GM12872 (cell line): Measurements from ENCODE around the gene CTSK.

Source experiments
- TF ChIP-seq, protein P1 (sequence below): IDR thresholded peaks from 3 replicates; pipeline ENCODE4 v1.5.1; 2011; ENCODE audit warnings: low read depth, mild to moderate bottlenecking, low read length, moderate library complexity; ENCODE audit not compliant: insufficient read depth

CTSK gene

DNA sequence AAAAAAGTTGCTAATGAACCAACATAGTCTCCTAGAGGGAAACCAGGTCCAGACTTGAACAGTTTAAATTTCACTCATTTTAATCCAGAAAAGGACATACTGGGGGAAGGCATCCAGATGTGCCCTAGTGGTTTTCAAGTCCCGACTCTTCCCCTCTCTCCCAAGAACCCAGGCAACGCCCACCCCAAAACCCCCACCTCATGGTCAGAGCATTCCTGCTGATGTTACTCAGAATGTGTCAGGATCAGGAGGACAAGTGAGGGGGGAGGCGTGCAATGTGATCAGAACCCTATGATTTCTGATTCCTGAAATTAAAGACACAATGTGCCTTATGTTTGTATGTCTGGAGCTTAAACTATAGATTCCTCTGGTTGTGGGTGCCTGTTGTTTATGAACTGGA, 1.6 kb upstream of the CTSK start:
- TF ChIP-seq, protein P1, sequence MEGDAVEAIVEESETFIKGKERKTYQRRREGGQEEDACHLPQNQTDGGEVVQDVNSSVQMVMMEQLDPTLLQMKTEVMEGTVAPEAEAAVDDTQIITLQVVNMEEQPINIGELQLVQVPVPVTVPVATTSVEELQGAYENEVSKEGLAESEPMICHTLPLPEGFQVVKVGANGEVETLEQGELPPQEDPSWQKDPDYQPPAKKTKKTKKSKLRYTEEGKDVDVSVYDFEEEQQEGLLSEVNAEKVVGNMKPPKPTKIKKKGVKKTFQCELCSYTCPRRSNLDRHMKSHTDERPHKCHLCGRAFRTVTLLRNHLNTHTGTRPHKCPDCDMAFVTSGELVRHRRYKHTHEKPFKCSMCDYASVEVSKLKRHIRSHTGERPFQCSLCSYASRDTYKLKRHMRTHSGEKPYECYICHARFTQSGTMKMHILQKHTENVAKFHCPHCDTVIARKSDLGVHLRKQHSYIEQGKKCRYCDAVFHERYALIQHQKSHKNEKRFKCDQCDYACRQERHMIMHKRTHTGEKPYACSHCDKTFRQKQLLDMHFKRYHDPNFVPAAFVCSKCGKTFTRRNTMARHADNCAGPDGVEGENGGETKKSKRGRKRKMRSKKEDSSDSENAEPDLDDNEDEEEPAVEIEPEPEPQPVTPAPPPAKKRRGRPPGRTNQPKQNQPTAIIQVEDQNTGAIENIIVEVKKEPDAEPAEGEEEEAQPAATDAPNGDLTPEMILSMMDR = no peak

DNA sequence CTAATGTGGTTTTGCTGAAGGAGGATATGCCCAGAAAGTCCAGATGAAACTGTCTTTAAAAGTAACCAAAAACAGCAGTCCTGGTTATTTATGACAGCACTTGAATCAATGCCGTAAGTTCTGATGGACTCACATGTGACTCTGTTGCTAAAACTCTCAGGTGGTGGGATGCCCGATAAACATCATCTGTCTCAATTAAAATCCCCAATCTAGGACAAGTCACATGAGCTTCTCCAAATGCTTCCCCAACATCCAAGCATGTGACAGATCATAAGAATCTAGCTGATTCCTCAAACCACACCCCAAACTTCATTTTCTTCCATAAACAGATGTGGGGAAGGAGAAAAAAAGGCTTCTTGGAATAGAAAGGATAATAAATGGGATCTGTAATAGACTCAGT, 786 bp upstream of the CTSK start:
- TF ChIP-seq, protein P1 = no peak

DNA sequence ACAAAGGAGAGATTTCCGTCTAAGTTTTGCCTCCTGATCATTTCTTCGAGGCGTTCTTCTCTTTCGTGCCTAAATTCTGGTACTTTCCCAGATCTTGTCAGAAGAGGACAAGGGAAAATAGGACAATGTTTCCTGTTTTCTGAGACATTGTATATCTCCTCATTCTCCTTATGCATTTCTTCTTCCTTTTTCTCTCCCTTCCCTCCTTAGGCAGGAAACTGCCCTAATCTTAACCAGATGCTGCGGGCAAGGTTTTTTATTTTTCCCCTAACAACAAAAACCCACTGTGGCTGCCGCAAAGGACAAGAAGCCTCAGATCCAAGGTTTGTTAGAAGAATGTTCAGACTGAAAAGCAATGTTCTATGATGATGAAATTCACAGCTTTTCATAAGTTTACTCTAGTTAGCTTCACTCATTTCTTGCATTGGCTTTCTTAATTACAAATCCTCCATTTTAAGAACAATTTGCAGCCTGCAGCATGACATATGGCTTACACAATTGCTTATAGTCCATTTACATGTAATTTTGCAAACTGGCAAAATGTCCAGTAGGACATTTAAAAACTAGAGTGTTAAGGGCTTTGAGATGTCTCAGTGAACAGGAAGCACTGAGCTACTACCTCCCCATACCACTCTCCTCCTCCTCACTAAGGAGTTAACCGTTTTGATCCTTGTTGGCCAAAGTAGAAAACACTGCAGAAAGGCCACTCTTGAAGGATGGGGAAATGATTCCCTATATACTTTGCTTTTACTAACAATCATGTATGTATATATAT, 624 bp downstream of the CTSK start:
- TF ChIP-seq, protein P1 = no peak

DNA sequence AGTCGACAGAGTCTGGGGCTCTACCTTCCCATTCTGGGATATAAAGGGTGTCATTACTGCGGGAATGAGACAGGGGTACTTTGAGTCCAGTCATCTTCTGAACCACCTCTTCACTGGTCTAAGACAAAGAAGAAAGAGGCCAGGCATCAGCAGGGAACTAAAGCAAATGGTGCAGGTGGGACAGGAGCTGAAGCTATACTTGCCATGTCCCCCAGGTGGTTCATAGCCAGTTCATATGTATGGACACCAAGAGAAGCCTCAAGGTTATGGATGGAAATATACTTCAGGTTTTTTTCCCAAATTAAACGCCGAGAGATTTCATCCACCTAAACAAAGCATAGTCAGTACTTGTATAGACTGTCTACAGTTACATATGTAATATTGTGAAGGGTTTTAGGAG, 2.2 kb downstream of the CTSK start:
- TF ChIP-seq, protein P1 = no peak

DNA sequence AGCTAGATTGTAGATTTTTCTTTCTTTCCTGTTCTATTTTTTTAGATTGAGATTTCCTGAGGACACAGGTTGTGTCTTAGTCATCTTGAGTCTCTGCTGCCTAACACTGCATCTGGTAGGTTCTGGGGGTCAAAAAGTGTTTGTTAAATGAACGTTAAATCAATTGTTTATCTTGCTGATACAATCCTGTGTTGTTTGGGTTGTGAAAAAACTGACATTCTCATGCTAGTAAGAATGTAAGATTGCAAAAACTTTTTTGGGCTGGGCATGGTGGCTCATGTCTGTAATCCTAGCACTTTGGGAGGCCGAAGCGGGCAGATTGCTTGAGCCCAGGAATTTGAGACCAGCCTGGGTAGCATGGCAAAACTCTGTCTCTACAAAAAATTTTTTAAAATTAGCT, 3.4 kb downstream of the CTSK start:
- TF ChIP-seq, protein P1 = no peak

DNA sequence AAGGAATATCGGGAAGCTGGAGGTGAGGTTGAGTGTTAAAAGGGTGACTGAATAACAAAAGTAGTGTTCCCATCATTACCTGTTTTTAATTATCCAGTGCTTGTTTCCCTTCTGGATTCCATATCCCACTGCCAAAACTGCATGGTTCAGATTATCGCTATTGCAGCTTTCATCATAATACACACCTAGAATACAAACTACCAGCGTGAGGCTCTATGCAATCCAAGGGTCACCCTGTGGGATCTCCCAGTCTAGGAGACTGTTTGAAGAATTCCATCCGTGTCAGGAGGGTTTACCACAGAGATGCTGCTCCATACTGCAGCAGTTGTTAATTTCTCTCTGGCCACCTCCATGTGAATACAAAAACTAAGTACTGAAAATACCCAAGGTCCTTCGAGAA, 9.0 kb downstream of the CTSK start:
- TF ChIP-seq, protein P1 = no peak

DNA sequence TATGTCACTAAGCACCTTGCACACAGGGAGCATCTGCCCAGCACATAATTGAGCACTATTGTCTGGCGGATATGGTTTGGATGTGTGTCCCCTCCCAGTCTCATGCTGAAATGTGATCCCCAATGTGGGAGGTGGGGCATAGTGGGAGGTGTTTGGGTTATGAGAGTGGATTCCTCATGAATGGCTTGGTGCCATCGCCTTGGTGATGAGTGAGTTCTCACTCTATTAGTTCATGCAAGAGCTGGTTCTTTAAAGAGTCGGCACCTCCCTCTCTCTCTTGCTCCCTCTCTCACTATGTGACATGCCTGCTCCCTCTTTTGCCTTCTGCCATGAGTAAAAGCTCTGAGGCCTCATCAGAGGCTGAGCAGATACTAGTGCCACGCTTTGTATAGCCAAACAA, 9.5 kb downstream of the CTSK start:
- TF ChIP-seq, protein P1 = no peak
